MM.1S (cell line): ENCODE measurements around the gene COL13A1.

Experiments
- DNase-seq: peaks from one replicate; pipeline ENCODE4 v3.0.0-alpha.2; 2015
- H2AFZ ChIP-seq: fragments of 300-600 bp; sonication (generic); 2 replicates; pipeline ENCODE4 v1.6.0; 2016; ENCODE audit warnings: antibody characterized with exemption, low read length
- H3F3A ChIP-seq: fragments of 300-600 bp; sonication (generic); 2 replicates; pipeline ENCODE4 v1.6.1; 2016; ENCODE audit warnings: mild to moderate bottlenecking, antibody characterized with exemption, low read length, moderate library complexity, mixed read lengths; ENCODE audit not compliant: insufficient read depth
- H3K27ac ChIP-seq: fragments of 300-600 bp; sonication (generic); 2 replicates; pipeline ENCODE4 v1.5.1; 2016; ENCODE audit warnings: mild to moderate bottlenecking, low read length
- H3K27me3 ChIP-seq: fragments of 300-600 bp; sonication (generic); replicated peaks from 2 replicates; pipeline ENCODE4 v1.6.0; 2016; ENCODE audit warnings: low read length; ENCODE audit not compliant: insufficient read depth
- H3K36me3 ChIP-seq: fragments of 300-600 bp; sonication (generic); replicated peaks from 2 replicates; pipeline ENCODE4 v1.6.1; 2016; ENCODE audit warnings: mild to moderate bottlenecking, low read length, mixed read lengths; ENCODE audit not compliant: insufficient read depth
- H3K4me1 ChIP-seq: fragments of 300-600 bp; sonication (generic); 2 replicates; pipeline ENCODE4 v1.6.1; 2016; ENCODE audit warnings: low read length, mixed read lengths
- H3K4me2 ChIP-seq: fragments of 300-600 bp; sonication (generic); 2 replicates; pipeline ENCODE4 v1.6.0; 2016; ENCODE audit warnings: low read depth, low read length
- H3K4me3 ChIP-seq: fragments of 300-600 bp; sonication (generic); 2 replicates; pipeline ENCODE4 v1.5.1; 2016; ENCODE audit warnings: low read length, mixed read lengths
- H3K79me2 ChIP-seq: fragments of 300-600 bp; sonication (generic); 2 replicates; pipeline ENCODE4 v1.6.1; 2016; ENCODE audit warnings: mixed run types, low read length, mixed read lengths
- H3K9ac ChIP-seq: fragments of 300-600 bp; sonication (generic); 2 replicates; pipeline ENCODE4 v1.6.1; 2016; ENCODE audit warnings: low read length, mixed read lengths
- H3K9me2 ChIP-seq: fragments of 300-600 bp; sonication (generic); replicated peaks from 2 replicates; pipeline ENCODE4 v1.6.1; 2016; ENCODE audit warnings: mild to moderate bottlenecking, low read length, mixed read lengths; ENCODE audit not compliant: insufficient read depth
- H3K9me3 ChIP-seq: fragments of 300-600 bp; sonication (generic); replicated peaks from 2 replicates; pipeline ENCODE4 v1.6.1; 2016; ENCODE audit warnings: mild to moderate bottlenecking, low read length, mixed read lengths; ENCODE audit not compliant: insufficient read depth
- H4K20me1 ChIP-seq: fragments of 300-600 bp; sonication (generic); 2 replicates; pipeline ENCODE4 v1.6.1; 2016; ENCODE audit warnings: mild to moderate bottlenecking, low read length, moderate library complexity, mixed read lengths; ENCODE audit not compliant: insufficient read depth
- EZH2 ChIP-seq: fragments of 300-600 bp; sonication (generic); optimal IDR thresholded peaks from 2 replicates; pipeline ENCODE3; 2017; ENCODE audit warnings: low read depth, mild to moderate bottlenecking, antibody characterized with exemption, low read length, mixed read lengths
- EZH2phosphoT487 ChIP-seq: fragments of 300-600 bp; sonication (generic); IDR thresholded peaks from 2 replicates; pipeline ENCODE4 v1.6.1; 2018; ENCODE audit warnings: antibody characterized with exemption, low read length
- TF ChIP-seq, protein P1 (sequence below): fragments of 300-600 bp; sonication (generic); IDR thresholded peaks from 2 replicates; pipeline ENCODE4 v1.5.1; 2016; ENCODE audit warnings: antibody characterized with exemption, low read length, mixed read lengths

COL13A1 gene

DNA sequence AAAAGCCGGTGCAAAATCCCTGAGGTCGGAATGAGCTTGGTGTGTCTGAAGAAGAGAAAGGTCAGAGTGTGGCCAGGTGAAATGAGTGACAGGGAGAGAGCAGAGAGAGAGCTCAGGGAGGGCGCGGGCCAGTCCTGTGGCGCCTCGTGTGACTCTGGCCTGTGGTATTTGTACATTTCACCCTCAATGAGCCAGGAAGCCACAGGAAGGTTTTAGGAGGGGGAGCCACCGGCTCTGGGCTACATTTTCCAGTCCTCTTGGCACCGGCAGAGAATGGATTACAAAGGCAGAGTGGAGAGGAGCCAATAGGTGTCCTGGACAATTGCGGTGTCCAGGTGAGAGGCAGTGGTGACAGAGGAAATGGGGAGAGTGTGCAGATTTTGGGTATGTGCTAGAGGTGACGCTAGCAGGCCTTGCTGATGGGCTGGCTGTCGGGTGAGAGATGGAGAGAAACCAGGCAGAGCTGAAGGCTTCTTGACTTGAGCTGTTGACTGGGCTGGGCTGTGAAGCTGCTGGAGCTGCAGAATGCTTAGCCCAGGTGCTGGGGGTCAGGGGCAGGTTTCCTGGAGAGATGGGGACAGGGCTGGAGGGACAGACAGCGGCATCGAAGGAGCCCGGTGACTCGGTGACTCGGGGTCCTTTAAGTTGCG, 38.1 kb downstream of the COL13A1 start:
- H2AFZ ChIP-seq, result no peak overlapping the region
- H3K4me1 ChIP-seq, result no peaks in the 10 kb centered on the region
- no peaks in the 10 kb centered on the region for H3K36me3 ChIP-seq
- no peak for DNase-seq
- H4K20me1 ChIP-seq, result no peaks in the 10 kb centered on the region
- H3K79me2 ChIP-seq, result no peaks in the 10 kb centered on the region
- no peaks in the 10 kb centered on the region for H3K9me2 ChIP-seq
- no peak overlapping the region for H3K4me2 ChIP-seq
- H3K4me3 ChIP-seq, result no peak overlapping the region
- H3K27ac ChIP-seq, result no peak overlapping the region
- no peaks in the 10 kb centered on the region for H3K9me3 ChIP-seq
- no peaks in the 10 kb centered on the region for H3F3A ChIP-seq
- TF ChIP-seq EZH2, result no peak
- TF ChIP-seq EZH2phosphoT487, result no peak
- TF ChIP-seq, protein P1, sequence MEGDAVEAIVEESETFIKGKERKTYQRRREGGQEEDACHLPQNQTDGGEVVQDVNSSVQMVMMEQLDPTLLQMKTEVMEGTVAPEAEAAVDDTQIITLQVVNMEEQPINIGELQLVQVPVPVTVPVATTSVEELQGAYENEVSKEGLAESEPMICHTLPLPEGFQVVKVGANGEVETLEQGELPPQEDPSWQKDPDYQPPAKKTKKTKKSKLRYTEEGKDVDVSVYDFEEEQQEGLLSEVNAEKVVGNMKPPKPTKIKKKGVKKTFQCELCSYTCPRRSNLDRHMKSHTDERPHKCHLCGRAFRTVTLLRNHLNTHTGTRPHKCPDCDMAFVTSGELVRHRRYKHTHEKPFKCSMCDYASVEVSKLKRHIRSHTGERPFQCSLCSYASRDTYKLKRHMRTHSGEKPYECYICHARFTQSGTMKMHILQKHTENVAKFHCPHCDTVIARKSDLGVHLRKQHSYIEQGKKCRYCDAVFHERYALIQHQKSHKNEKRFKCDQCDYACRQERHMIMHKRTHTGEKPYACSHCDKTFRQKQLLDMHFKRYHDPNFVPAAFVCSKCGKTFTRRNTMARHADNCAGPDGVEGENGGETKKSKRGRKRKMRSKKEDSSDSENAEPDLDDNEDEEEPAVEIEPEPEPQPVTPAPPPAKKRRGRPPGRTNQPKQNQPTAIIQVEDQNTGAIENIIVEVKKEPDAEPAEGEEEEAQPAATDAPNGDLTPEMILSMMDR, result no peak
- no peak overlapping the region for H3K9ac ChIP-seq
- H3K27me3 ChIP-seq, result peaks cover 55% of the 10 kb centered on the region

DNA sequence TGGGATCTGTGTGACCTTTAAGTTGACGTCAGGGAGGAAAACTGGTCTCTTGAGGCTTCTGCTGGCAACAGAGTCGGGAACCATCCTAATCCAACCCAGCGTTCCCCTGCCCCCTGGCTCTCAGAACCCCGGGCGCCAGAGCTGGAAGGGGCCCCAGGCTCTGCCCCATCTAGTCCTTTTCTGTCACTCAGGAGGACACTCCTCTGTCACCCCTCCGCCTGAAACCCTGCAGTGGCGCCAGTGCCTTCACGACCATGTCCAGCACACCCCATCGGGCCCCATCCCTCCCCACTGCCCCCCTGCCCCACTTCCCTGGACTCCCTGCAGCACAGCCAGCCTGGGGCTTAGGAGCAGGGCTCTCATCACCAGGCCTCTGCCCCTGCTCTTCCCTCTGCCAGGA, 39.1 kb downstream of the COL13A1 start:
- Histone ChIP-seq H3K4me1 (no peaks in the 10 kb centered on the region), H3K27me3 (peaks cover 55% of the 10 kb centered on the region), H2AFZ (no peak overlapping the region), H3K36me3 (no peaks in the 10 kb centered on the region), H3K4me3 (no peak overlapping the region), H3K4me2 (no peak overlapping the region), H3F3A (no peaks in the 10 kb centered on the region), H3K27ac (no peak overlapping the region), H4K20me1 (no peaks in the 10 kb centered on the region), H3K9me2 (no peaks in the 10 kb centered on the region), H3K9ac (no peak overlapping the region), H3K9me3 (no peaks in the 10 kb centered on the region), H3K79me2 (no peaks in the 10 kb centered on the region)
- no peak for TF ChIP-seq EZH2phosphoT487
- TF ChIP-seq EZH2, result no peak
- TF ChIP-seq, protein P1, result no peak
- DNase-seq, result no peak

DNA sequence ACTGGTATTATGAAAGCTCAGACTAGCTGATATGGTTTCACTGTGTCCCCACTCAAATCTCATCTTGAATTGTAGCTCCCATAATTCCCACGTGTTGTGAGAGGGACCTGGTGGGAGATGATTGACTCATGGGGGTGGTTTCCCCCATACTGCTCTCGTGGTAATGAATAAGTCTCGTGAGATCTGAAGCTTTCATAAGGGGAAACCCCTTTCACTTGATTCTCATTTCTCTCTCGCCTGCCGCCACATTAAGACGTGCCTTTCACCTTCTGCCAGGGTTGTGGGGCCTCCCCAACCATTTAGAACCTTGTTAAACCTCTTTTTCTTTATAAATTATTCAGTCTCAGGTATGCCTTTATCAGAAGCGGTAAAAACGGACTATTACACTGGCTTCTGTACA, 40.3 kb downstream of the COL13A1 start:
- H3K9me2 ChIP-seq, result no peaks in the 10 kb centered on the region
- TF ChIP-seq EZH2 (no peak), EZH2phosphoT487 (no peak)
- TF ChIP-seq, protein P1, result no peak
- no peaks in the 10 kb centered on the region for H3K36me3 ChIP-seq
- H3K9me3 ChIP-seq, result no peaks in the 10 kb centered on the region
- H3F3A ChIP-seq, result no peaks in the 10 kb centered on the region
- no peak overlapping the region for H2AFZ ChIP-seq
- H3K27me3 ChIP-seq, result peaks cover 56% of the 10 kb centered on the region
- no peak for DNase-seq
- no peaks in the 10 kb centered on the region for H3K79me2 ChIP-seq
- no peaks in the 10 kb centered on the region for H3K4me1 ChIP-seq
- no peak overlapping the region for H3K4me3 ChIP-seq
- H3K9ac ChIP-seq, result no peak overlapping the region
- H3K27ac ChIP-seq, result no peak overlapping the region
- no peak overlapping the region for H3K4me2 ChIP-seq
- H4K20me1 ChIP-seq, result no peaks in the 10 kb centered on the region
